Skeletal muscle tissue (tissue), 4 donors: ENCODE data around the gene ZNF580. TPM values are rescaled to one million over a fixed set of nuclear protein-coding genes. Genes with fewer than 3 reads are reported as not detected.

Experiments used
- H3K27ac ChIP-seq: one replicate; pipeline ENCODE4 v1.7.0; 2013; ENCODE audit warnings: mild to moderate bottlenecking, low read depth, low read length, inconsistent platforms
- H3K27me3 ChIP-seq, 3 donors: one replicate each; pipeline ENCODE4 v1.7.0; 2013; ENCODE audit warnings: low read length in 3 of 3; ENCODE audit not compliant: control insufficient read depth in 3 of 3, insufficient read depth in 3 of 3
- H3K36me3 ChIP-seq, 3 donors: one replicate each; pipeline ENCODE4 v1.7.0; 2013; ENCODE audit warnings: low read length in 3 of 3; ENCODE audit not compliant: control insufficient read depth in 3 of 3, insufficient read depth in 3 of 3
- H3K4me1 ChIP-seq, 3 donors: one replicate each; pipeline ENCODE4 v1.7.0; 2013; ENCODE audit warnings: low read length in 3 of 3, mild to moderate bottlenecking in 3 of 3; ENCODE audit not compliant: control insufficient read depth in 3 of 3, insufficient read depth in 3 of 3
- H3K4me3 ChIP-seq, 3 donors: one replicate each; pipeline ENCODE4 v1.7.0; 2013; ENCODE audit warnings: low read length in 3 of 3
- H3K9ac ChIP-seq, 3 donors: one replicate each; pipeline ENCODE4 v1.7.0; 2013; ENCODE audit warnings: low read length in 3 of 3, mild to moderate bottlenecking in 3 of 3, moderate library complexity in 2 of 3, low read depth in 1 of 3
- H3K9me3 ChIP-seq, 3 donors: one replicate each; pipeline ENCODE4 v1.7.0; 2013; ENCODE audit warnings: low read length in 3 of 3; ENCODE audit not compliant: control insufficient read depth in 3 of 3
- total RNA-seq: library from RNA; depleted of rRNA; stranded (reverse); fragments of >200 nt; gene quantifications from one replicate; pipeline ENCODE4 v1.2.3, GENCODE V29; 2014
- donor health status: Osteomylitis.

The ZNF580 gene
- total RNA-seq, 1 donor from 2014 or later: 2.1 TPM

DNA sequence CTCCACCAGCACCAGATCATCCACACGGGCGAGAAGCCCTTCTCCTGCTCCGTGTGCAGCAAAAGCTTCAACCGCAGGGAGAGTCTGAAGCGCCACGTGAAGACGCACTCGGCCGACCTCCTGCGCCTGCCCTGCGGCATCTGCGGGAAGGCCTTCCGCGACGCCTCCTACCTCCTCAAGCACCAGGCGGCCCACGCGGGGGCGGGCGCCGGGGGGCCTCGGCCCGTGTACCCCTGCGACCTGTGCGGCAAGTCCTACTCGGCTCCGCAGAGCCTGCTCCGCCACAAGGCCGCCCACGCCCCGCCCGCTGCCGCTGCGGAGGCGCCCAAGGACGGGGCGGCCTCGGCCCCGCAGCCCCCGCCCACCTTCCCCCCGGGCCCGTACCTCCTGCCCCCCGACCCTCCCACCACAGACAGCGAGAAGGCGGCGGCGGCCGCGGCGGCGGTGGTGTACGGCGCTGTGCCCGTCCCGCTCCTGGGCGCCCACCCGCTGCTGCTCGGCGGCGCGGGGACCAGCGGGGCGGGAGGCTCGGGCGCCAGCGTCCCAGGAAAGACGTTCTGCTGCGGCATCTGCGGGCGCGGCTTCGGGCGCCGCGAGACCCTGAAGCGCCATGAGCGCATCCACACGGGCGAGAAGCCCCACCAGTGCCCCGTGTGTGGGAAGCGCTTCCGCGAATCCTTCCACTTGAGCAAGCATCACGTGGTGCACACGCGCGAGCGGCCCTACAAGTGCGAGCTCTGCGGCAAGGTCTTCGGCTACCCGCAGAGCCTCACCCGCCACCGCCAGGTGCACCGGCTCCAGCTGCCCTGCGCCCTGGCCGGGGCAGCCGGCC, 25.9 kb upstream of the ZNF580 start:
- no peak overlapping the region for H3K9ac ChIP-seq
- H3K27ac ChIP-seq: no peak overlapping the region
- H3K36me3 ChIP-seq: peaks cover 15 to 34% (median 21%) of the 10 kb centered on the region in 3 donors
- H3K9me3 ChIP-seq: no peaks in the 10 kb centered on the region
- no peak overlapping the region for H3K4me3 ChIP-seq
- H3K27me3 ChIP-seq: no peaks in the 10 kb centered on the region
- peaks cover 37 to 42% (median 39%) of the 10 kb centered on the region in 3 donors for H3K4me1 ChIP-seq

GRCh38 chr19:55615543-55616394, 25.0 kb upstream of the ZNF580 start:
- Histone ChIP-seq H3K27me3 (no peaks in the 10 kb centered on the region), H3K36me3 (peaks cover 15 to 31% (median 21%) of the 10 kb centered on the region in 3 donors), H3K4me1 (peaks cover 39 to 44% (median 40%) of the 10 kb centered on the region in 3 donors), H3K27ac (no peak overlapping the region), H3K4me3 (no peak overlapping the region), H3K9ac (no peak overlapping the region), H3K9me3 (no peaks in the 10 kb centered on the region)

DNA sequence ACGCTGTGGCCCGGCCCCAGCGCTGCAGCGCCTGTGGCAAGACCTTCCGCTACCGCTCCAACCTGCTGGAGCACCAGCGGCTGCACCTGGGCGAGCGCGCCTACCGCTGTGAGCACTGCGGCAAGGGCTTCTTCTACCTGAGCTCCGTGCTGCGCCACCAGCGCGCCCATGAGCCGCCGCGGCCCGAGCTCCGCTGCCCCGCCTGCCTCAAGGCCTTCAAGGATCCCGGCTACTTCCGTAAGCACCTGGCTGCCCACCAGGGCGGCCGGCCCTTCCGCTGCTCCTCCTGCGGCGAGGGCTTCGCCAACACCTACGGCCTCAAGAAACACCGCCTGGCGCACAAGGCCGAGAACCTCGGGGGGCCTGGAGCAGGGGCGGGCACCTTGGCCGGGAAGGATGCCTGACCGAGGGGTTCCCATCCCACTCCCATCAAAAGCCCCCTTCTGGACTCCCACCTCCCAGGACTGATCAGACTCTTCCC, 24.4 kb upstream of the ZNF580 start:
- H3K27ac ChIP-seq: no peak overlapping the region
- no peaks in the 10 kb centered on the region for H3K9me3 ChIP-seq
- no peak overlapping the region for H3K4me3 ChIP-seq
- H3K9ac ChIP-seq: no peak overlapping the region
- no peaks in the 10 kb centered on the region for H3K27me3 ChIP-seq
- H3K36me3 ChIP-seq: peaks cover 17 to 36% (median 26%) of the 10 kb centered on the region in 3 donors
- H3K4me1 ChIP-seq: peaks cover 37 to 44% (median 40%) of the 10 kb centered on the region in 3 donors

DNA sequence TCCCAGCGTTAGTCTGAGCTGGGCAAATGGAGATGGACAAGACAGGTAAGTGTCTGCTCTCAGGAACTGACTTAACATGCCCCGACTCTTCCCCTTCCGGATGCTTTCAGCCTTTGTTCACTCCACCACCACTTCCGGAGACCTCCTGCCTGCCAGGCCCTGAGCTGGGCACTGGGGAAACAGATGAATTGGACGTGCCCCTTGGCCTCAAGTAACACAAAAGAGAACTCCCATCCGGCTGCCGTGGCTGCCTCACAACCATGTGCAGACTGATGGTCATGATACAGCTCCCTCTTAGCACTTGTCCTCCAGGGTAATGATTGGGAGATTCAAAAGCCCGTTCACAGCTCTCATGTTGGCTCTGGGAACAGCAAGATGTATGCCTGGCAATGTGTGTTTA, 23.4 kb upstream of the ZNF580 start:
- Histone ChIP-seq H3K4me3 (no peak overlapping the region), H3K4me1 (peaks cover 27 to 42% (median 35%) of the 10 kb centered on the region in 3 donors), H3K36me3 (peaks cover 17 to 39% (median 26%) of the 10 kb centered on the region in 3 donors), H3K9me3 (no peaks in the 10 kb centered on the region), H3K27ac (no peak overlapping the region), H3K27me3 (no peaks in the 10 kb centered on the region), H3K9ac (no peak overlapping the region)

DNA sequence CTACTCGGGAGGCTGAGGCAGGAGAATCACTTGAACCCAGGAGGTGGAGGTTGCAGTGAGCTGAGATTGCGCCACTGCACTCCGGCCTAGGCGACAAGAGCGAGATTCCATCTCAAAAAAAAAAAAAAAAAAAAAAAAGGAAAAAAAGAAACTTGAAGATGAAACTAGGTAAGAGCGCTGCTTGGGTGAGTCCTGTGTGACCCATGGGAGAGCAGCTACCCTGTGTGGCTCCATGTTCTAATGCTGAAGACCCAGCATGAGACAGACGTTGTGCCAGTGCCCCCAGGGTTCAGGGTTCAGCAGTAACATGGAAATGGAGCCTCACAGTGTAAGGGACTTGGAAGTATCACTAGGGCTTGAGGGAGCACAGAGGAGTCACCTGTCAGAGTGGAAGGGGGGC, 22.4 kb upstream of the ZNF580 start:
- H3K27ac ChIP-seq: no peak overlapping the region
- H3K9me3 ChIP-seq: no peaks in the 10 kb centered on the region
- H3K4me1 ChIP-seq: peaks cover 26 to 46% (median 37%) of the 10 kb centered on the region in 3 donors
- H3K27me3 ChIP-seq: no peaks in the 10 kb centered on the region
- H3K9ac ChIP-seq: no peak overlapping the region
- peaks cover 17 to 34% (median 26%) of the 10 kb centered on the region in 3 donors for H3K36me3 ChIP-seq
- H3K4me3 ChIP-seq: no peak overlapping the region

DNA sequence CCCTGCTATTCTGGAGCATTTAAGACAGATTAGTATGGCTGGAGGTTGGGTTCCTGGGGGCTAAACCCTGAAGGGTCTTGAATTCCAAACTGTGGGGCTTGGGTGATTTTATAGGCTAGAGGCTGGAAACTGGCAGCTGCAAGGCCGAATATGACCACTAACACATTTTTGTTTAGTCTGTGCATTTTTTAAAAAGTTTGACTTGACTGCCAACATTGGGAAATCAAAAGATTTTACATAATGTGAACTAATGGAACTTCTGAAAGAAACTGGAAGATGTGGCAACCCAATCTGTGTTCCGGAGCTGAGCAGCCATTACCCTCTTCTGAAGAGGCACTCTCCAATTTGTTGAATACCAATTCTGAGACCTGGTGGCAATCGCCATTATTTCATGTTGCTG, 21.5 kb upstream of the ZNF580 start:
- Histone ChIP-seq H3K4me3 (no peak overlapping the region), H3K36me3 (peaks cover 17 to 34% (median 26%) of the 10 kb centered on the region in 3 donors), H3K4me1 (peaks cover 32 to 46% (median 42%) of the 10 kb centered on the region in 3 donors), H3K9ac (no peak overlapping the region), H3K27me3 (no peaks in the 10 kb centered on the region), H3K27ac (no peak overlapping the region), H3K9me3 (no peaks in the 10 kb centered on the region)

- Histone ChIP-seq H3K27me3 (no peaks in the 10 kb centered on the region), H3K4me1 (peaks cover 37 to 53% (median 48%) of the 10 kb centered on the region in 3 donors), H3K4me3 (no peak overlapping the region), H3K27ac (peak overlapping the region; percentile 6), H3K36me3 (peaks cover 17 to 29% (median 22%) of the 10 kb centered on the region in 3 donors), H3K9ac (peak overlapping the region in 1 of 3 donors; percentile 50), H3K9me3 (no peaks in the 10 kb centered on the region)
Observed at GRCh38 chr19:55620410-55621204, 20.2 kb upstream of the ZNF580 start.

DNA sequence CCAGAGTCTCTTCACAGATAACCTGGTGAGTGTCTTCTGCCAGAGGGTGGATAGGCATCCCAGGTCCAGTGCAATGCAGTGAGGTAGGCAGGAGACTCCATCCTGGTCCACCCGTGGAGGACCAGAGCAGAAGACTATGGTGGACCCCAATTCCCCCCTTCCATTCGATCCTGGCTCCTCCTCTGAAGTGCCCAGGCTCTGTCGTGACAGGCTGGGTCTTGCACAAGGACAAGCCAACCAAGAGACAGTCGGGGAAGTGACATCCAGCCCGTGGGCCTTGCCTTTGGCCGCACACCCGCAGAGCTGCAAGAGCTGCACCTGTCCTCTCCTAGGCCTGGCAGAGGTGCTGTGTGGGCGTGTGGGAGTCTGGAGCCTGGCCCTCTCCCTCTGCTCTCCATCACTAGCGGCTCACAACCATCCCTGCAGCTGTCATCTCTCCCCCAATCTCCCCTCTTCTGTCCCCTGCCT, 19.6 kb upstream of the ZNF580 start:
- Histone ChIP-seq H3K27ac (peak overlapping the region; percentile 6), H3K36me3 (peaks cover 16 to 22% (median 18%) of the 10 kb centered on the region in 3 donors), H3K4me3 (no peak overlapping the region), H3K27me3 (no peaks in the 10 kb centered on the region), H3K9me3 (no peaks in the 10 kb centered on the region), H3K9ac (peak overlapping the region in 1 of 3 donors; percentile 33), H3K4me1 (peaks cover 37 to 53% (median 48%) of the 10 kb centered on the region in 3 donors)

DNA sequence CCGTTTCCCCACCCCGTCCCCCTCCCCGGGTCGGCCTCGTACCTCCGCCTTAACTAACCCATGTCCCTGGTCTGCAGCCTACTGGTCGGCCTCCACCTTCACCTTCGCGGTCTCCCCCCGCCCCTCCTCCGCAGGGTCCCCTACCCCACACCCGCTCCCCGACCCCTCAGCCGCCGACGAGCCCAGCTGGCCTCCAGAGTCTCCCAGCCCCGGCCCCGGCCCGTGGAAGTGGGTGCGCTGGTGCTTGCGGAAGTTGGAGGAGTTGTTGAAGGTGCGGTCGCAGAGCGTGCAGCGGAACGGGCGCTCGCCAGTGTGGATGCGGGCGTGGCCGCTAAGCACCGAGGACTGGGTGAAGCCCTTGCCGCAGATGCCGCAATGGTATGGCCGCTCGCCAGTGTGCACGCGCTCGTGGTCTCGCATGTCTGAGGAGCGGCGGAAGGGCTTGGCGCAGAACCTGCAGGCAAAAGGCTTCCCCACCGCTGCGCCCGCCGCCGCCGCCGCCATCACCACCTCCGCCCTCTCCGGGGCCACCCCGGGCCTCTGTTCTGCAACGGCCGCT, 19.1 kb upstream of the ZNF580 start:
- Histone ChIP-seq H3K4me1 (peaks cover 37 to 53% (median 48%) of the 10 kb centered on the region in 3 donors), H3K4me3 (no peak overlapping the region), H3K27me3 (no peaks in the 10 kb centered on the region), H3K27ac (peak overlapping the region; percentile 90), H3K9me3 (no peaks in the 10 kb centered on the region), H3K36me3 (peaks cover 11 to 17% (median 13%) of the 10 kb centered on the region in 3 donors), H3K9ac (no peak overlapping the region)
